ENCODE results near the gene LTB4R.

The LTB4R gene

GRCh38 chr14:24279301-24280186 is 31.8 kb upstream of the LTB4R start:
- H3K4me1 ChIP-seq (ENCODE audit: insufficient read depth, low read length): no peaks in the 10 kb centered on the region
- 90% methylated on average over 11 of the region's 11 CpGs for WGBS
- H3K9ac ChIP-seq (ENCODE audit: low read depth, low read length): no peak overlapping the region; the same call in 1 of the 2 replicates
- no peaks in the 10 kb centered on the region for H3K36me3 ChIP-seq (ENCODE audit: insufficient read depth, low read length)
- H3K27ac ChIP-seq (ENCODE audit: low read depth, low read length): no peak overlapping the region
- no peak overlapping the region for H3K4me3 ChIP-seq (ENCODE audit: low read length)
- no peaks in the 10 kb centered on the region for H3K9me3 ChIP-seq (ENCODE audit: insufficient read depth, low read depth, low read length)
- H3K27me3 ChIP-seq (ENCODE audit: insufficient read depth, low read length): no peaks in the 10 kb centered on the region

- Histone ChIP-seq H3K9me3 (ENCODE audit: insufficient read depth, low read depth, low read length) (no peaks in the 10 kb centered on the region), H3K4me3 (ENCODE audit: low read length) (no peak overlapping the region), H3K27me3 (ENCODE audit: insufficient read depth, low read length) (no peaks in the 10 kb centered on the region), H3K36me3 (ENCODE audit: insufficient read depth, low read length) (no peaks in the 10 kb centered on the region), H3K9ac (ENCODE audit: low read depth, low read length) (no peak overlapping the region), H3K4me1 (ENCODE audit: insufficient read depth, low read length) (no peaks in the 10 kb centered on the region), H3K27ac (ENCODE audit: low read depth, low read length) (no peak overlapping the region)
- WGBS: 92% methylated on average over 6 of the region's 6 CpGs
Measured at GRCh38 chr14:24280797-24281460, 30.4 kb upstream of the LTB4R start.

DNA sequence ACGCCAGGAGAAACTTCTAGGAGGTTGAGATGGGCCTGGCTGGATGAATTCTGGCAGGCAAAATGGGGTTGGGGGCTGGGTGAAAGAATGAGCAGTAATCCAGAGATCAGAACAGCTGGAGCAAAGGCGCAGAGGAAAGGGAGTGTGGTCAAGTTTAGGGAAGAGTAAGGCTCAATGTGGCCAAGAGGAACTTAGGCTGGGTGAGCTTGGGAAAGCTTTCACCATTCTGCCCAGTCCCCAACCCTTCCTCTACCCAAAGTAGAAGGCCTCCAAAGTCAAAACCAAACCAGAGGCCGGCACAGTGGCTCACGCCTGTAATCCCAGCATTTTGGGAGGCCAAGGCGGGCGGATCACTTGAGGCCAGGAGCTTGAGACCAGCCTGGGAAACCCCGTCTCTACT is 29.7 kb upstream of the LTB4R start:
- WGBS: 90% methylated on average over 7 of the region's 7 CpGs
- Histone ChIP-seq H3K36me3 (ENCODE audit: insufficient read depth, low read length) (no peaks in the 10 kb centered on the region), H3K4me1 (ENCODE audit: insufficient read depth, low read length) (no peaks in the 10 kb centered on the region), H3K27ac (ENCODE audit: low read depth, low read length) (no peak overlapping the region), H3K27me3 (ENCODE audit: insufficient read depth, low read length) (no peaks in the 10 kb centered on the region), H3K9me3 (ENCODE audit: insufficient read depth, low read depth, low read length) (no peaks in the 10 kb centered on the region), H3K4me3 (ENCODE audit: low read length) (no peak overlapping the region), H3K9ac (ENCODE audit: low read depth, low read length) (no peak overlapping the region)

- no peaks in the 10 kb centered on the region for H3K27me3 ChIP-seq (ENCODE audit: insufficient read depth, low read length)
- H3K4me3 ChIP-seq (ENCODE audit: low read length): no peak overlapping the region
- no peaks in the 10 kb centered on the region for H3K36me3 ChIP-seq (ENCODE audit: insufficient read depth, low read length)
- H3K9ac ChIP-seq (ENCODE audit: low read depth, low read length): no peak overlapping the region
- 80% methylated on average over 3 of the region's 3 CpGs for WGBS
- H3K4me1 ChIP-seq (ENCODE audit: insufficient read depth, low read length): no peaks in the 10 kb centered on the region
- H3K9me3 ChIP-seq (ENCODE audit: insufficient read depth, low read depth, low read length): no peaks in the 10 kb centered on the region
- H3K27ac ChIP-seq (ENCODE audit: low read depth, low read length): no peak overlapping the region
Measured at GRCh38 chr14:24282736-24283135, 28.6 kb upstream of the LTB4R start.

DNA sequence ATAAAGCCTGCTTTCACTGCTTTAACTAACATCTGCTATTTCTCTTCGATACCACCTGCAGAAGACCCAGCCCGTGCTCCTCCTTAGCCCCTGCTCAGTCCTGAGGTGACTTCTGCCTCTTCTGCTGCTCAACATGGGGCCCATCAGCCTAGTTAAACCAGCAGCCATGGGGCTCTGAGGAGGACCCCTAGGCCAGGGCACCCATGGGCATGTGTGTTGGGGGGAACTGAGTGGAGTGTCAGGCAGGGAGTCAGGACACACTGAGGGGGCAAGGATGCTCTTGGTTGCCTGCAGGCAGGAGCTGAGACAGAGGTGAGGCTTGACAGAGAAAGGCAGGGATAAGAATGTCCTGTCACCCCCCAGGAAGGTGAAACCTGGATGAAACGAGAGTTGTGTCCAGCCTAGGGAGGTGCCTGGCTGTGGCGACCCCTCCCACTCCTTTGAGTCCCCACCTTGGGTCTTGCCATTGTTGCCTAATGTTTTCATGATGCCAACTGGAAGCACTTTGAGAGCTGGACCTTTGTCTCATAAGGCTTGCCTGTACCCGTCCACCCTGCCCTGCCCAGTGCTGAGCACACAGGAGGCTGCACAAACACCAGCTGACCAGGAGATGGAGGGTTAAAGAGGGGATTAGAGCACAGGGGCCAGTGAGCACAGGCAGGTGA is 27.4 kb upstream of the LTB4R start:
- Histone ChIP-seq H3K27me3 (ENCODE audit: insufficient read depth, low read length) (no peaks in the 10 kb centered on the region), H3K27ac (ENCODE audit: low read depth, low read length) (no peak overlapping the region), H3K4me1 (ENCODE audit: insufficient read depth, low read length) (no peaks in the 10 kb centered on the region), H3K36me3 (ENCODE audit: insufficient read depth, low read length) (no peaks in the 10 kb centered on the region), H3K4me3 (ENCODE audit: low read length) (no peak overlapping the region), H3K9ac (ENCODE audit: low read depth, low read length) (no peak overlapping the region), H3K9me3 (ENCODE audit: insufficient read depth, low read depth, low read length) (no peaks in the 10 kb centered on the region)
- WGBS: 84% methylated on average over 5 of the region's 5 CpGs

- Histone ChIP-seq H3K4me3 (ENCODE audit: low read length) (no peak overlapping the region), H3K36me3 (ENCODE audit: insufficient read depth, low read length) (peaks cover 4% of the 10 kb centered on the region; the same call in 1 of the 2 replicates), H3K4me1 (ENCODE audit: insufficient read depth, low read length) (no peaks in the 10 kb centered on the region), H3K9ac (ENCODE audit: low read depth, low read length) (no peak overlapping the region), H3K27me3 (ENCODE audit: insufficient read depth, low read length) (no peaks in the 10 kb centered on the region), H3K27ac (ENCODE audit: low read depth, low read length) (no peak overlapping the region), H3K9me3 (ENCODE audit: insufficient read depth, low read depth, low read length) (no peaks in the 10 kb centered on the region)
- 81% methylated on average over 11 of the region's 11 CpGs for WGBS
Measured at GRCh38 chr14:24284501-24285035, 26.7 kb upstream of the LTB4R start.

DNA sequence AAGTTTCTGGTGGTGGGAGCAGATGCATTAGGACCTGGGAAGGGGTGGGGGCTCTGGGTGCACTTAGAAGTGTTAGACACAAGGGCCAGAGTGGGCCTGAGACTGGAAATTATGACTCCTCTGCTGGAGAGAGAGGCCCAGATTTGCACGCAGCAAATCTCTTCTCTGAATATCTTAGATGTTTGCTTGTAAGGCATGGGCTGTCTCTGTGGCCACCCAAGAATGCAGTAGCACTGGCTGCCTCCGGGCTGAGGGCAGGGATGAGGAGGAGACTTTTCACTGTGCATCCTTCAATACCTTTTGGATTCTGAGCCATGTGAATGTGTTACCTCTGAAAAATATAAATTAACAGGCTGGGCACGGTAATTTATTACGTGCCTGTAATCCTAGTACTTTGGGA is 26.0 kb upstream of the LTB4R start:
- no peaks in the 10 kb centered on the region for H3K27me3 ChIP-seq (ENCODE audit: insufficient read depth, low read length)
- WGBS: 88% methylated on average over 4 of the region's 4 CpGs
- peaks cover 11% of the 10 kb centered on the region for H3K36me3 ChIP-seq (ENCODE audit: insufficient read depth, low read length)
- H3K9ac ChIP-seq (ENCODE audit: low read depth, low read length): no peak overlapping the region
- H3K4me1 ChIP-seq (ENCODE audit: insufficient read depth, low read length): no peaks in the 10 kb centered on the region
- H3K27ac ChIP-seq (ENCODE audit: low read depth, low read length): no peak overlapping the region
- no peak overlapping the region for H3K4me3 ChIP-seq (ENCODE audit: low read length)
- no peaks in the 10 kb centered on the region for H3K9me3 ChIP-seq (ENCODE audit: insufficient read depth, low read depth, low read length)

DNA sequence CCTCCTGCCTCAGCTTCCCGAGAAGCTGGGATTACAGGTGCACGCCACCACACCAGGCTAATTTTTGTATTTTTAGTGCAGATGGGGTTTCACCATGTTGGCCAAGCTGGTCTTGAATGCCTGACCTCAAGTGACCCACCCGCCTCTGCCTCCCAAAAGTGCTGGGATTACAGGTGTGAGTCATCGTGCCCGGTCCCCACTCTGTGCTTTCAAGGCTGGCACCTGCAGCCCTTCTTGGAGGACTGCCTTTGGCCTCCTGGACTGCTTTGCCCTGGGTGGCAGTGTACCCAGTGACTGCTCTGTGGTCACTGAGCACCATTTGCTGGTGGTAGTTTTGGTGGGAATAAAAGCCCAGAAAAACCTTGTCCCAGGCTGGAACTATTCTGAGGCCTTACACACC is 24.3 kb upstream of the LTB4R start:
- Histone ChIP-seq H3K4me3 (ENCODE audit: low read length) (no peak overlapping the region), H3K9ac (ENCODE audit: low read depth, low read length) (no peak overlapping the region), H3K4me1 (ENCODE audit: insufficient read depth, low read length) (no peaks in the 10 kb centered on the region), H3K36me3 (ENCODE audit: insufficient read depth, low read length) (peaks cover 16% of the 10 kb centered on the region), H3K27me3 (ENCODE audit: insufficient read depth, low read length) (no peaks in the 10 kb centered on the region), H3K27ac (ENCODE audit: low read depth, low read length) (no peak overlapping the region), H3K9me3 (ENCODE audit: insufficient read depth, low read depth, low read length) (no peaks in the 10 kb centered on the region)
- 95% methylated on average over 5 of the region's 5 CpGs for WGBS

GRCh38 chr14:24289649-24290280 is 21.5 kb upstream of the LTB4R start:
- WGBS: 80% methylated on average over 6 of the region's 6 CpGs
- H3K27ac ChIP-seq (ENCODE audit: low read depth, low read length): no peak overlapping the region

GRCh38 chr14:24290746-24291145 is 20.6 kb upstream of the LTB4R start:
- WGBS: 93% methylated on average over 9 of the region's 9 CpGs
- Histone ChIP-seq H3K4me3 (ENCODE audit: low read length) (no peak overlapping the region), H3K27me3 (ENCODE audit: insufficient read depth, low read length) (no peaks in the 10 kb centered on the region), H3K36me3 (ENCODE audit: insufficient read depth, low read length) (peaks cover 36% of the 10 kb centered on the region), H3K9ac (ENCODE audit: low read depth, low read length) (no peak overlapping the region), H3K9me3 (ENCODE audit: insufficient read depth, low read depth, low read length) (no peaks in the 10 kb centered on the region), H3K27ac (ENCODE audit: low read depth, low read length) (no peak overlapping the region), H3K4me1 (ENCODE audit: insufficient read depth, low read length) (no peaks in the 10 kb centered on the region)

More at GRCh38 chr14:24289649-24290280, 21.5 kb upstream of the LTB4R start:
- Histone ChIP-seq H3K9me3 (ENCODE audit: insufficient read depth, low read depth, low read length) (no peaks in the 10 kb centered on the region), H3K27me3 (ENCODE audit: insufficient read depth, low read length) (no peaks in the 10 kb centered on the region), H3K4me1 (ENCODE audit: insufficient read depth, low read length) (no peaks in the 10 kb centered on the region), H3K36me3 (ENCODE audit: insufficient read depth, low read length) (peaks cover 27% of the 10 kb centered on the region), H3K9ac (ENCODE audit: low read depth, low read length) (no peak overlapping the region), H3K4me3 (ENCODE audit: low read length) (no peak overlapping the region)

Data from HUES64 (cell line).